IMR-90 (cell line): Measurements from ENCODE around the gene FGF3. TPM values are rescaled to one million over a fixed set of nuclear protein-coding genes. Genes with fewer than 3 reads are reported as not detected.

Experiments
- ATAC-seq: fragments of 200-7000 bp; cut with Tn5 transposase; 2 replicates; pipeline ENCODE4 v1.9.1; 2020; ENCODE audit warnings: low read depth, mild to moderate bottlenecking, moderate library complexity
- BruUV-seq: library from RNA; stranded (reverse); fragments of 400-500 nt; replicated peaks from 2 replicates; lab custom pipeline; 2021; lab: Mats Ljungman, UMichigan
- CTCF ChIA-PET: fragments of 300-600 bp; formaldehyde crosslinking; extraction: SDS; loops from one replicate; lab custom pipeline; 2021; ENCODE audit warnings: antibody characterized with exemption; lab: Yijun Ruan, JAX
- POLR2A ChIA-PET: fragments of 300-600 bp; sonication (Branson Sonifier 250); formaldehyde crosslinking; loops from one replicate; lab custom pipeline; 2022; ENCODE audit warnings: antibody characterized with exemption; ENCODE audit not compliant: unreplicated experiment; lab: Charles Lee
- DNase-seq: peaks from one replicate; pipeline ENCODE4 v3.0.0; 2013
- H2AFZ ChIP-seq: replicated peaks from 2 replicates; pipeline ENCODE3; 2013; ENCODE audit warnings: low read length, mild to moderate bottlenecking; ENCODE audit not compliant: poor library complexity
- H2AK5ac ChIP-seq: 2 replicates; pipeline ENCODE4 v1.6.1; 2013; ENCODE audit warnings: low read depth, low read length, inconsistent platforms
- H2AK9ac ChIP-seq: replicated peaks from 2 replicates; pipeline ENCODE3; 2013; ENCODE audit warnings: mild to moderate bottlenecking, low read depth, low read length, moderate library complexity; ENCODE audit not compliant: poor library complexity
- H2BK120ac ChIP-seq: 2 replicates; pipeline ENCODE4 v1.6.1; 2013; ENCODE audit warnings: low read depth, low read length, inconsistent platforms
- H2BK15ac ChIP-seq: 3 replicates; pipeline ENCODE4 v1.6.1; 2013; ENCODE audit warnings: low read depth, low read length, inconsistent platforms
- H2BK20ac ChIP-seq: 2 replicates; pipeline ENCODE4 v1.6.1; 2013; ENCODE audit warnings: low read depth, mild to moderate bottlenecking, inconsistent platforms, low read length, moderate library complexity
- H2BK5ac ChIP-seq: 2 replicates; pipeline ENCODE4 v1.6.1; 2013; ENCODE audit warnings: mild to moderate bottlenecking, low read depth, low read length, inconsistent platforms; ENCODE audit not compliant: poor library complexity, severe bottlenecking
- H3K14ac ChIP-seq: replicated peaks from 2 replicates; pipeline ENCODE4 v1.6.1; 2013; ENCODE audit warnings: low read depth, low read length, inconsistent platforms
- H3K18ac ChIP-seq: 2 replicates; pipeline ENCODE4 v1.6.1; 2013; ENCODE audit warnings: low read depth, low read length, control low read depth
- H3K23ac ChIP-seq: 2 replicates; pipeline ENCODE4 v1.6.1; 2013; ENCODE audit warnings: low read depth, low read length, inconsistent platforms
- H3K27ac ChIP-seq: 2 replicates; pipeline ENCODE4 v1.5.1; 2013; ENCODE audit warnings: mild to moderate bottlenecking, control low read depth, low read length; ENCODE audit not compliant: insufficient read depth
- H3K27me3 ChIP-seq: 2 replicates; pipeline ENCODE4 v1.6.1; 2013; ENCODE audit warnings: low read length; ENCODE audit not compliant: control insufficient read depth, insufficient read depth
- H3K36me3 ChIP-seq: 2 replicates; pipeline ENCODE4 v1.6.1; 2013; ENCODE audit warnings: low read length, mixed read lengths; ENCODE audit not compliant: control insufficient read depth, insufficient read depth
- H3K4ac ChIP-seq: 2 replicates; pipeline ENCODE4 v1.6.1; 2013; ENCODE audit warnings: low read depth, low read length, inconsistent platforms
- H3K4me1 ChIP-seq: 2 replicates; pipeline ENCODE4 v1.6.1; 2013; ENCODE audit warnings: low read length, mixed read lengths; ENCODE audit not compliant: control insufficient read depth, insufficient read depth
- H3K4me2 ChIP-seq: 2 replicates; pipeline ENCODE4 v1.6.1; 2013; ENCODE audit warnings: low read depth, mild to moderate bottlenecking, control low read depth, low read length, moderate library complexity
- H3K4me3 ChIP-seq: 2 replicates; pipeline ENCODE4 v1.5.1; 2013; ENCODE audit warnings: low read depth, mild to moderate bottlenecking, control low read depth, low read length, moderate library complexity; ENCODE audit not compliant: insufficient read depth
- H3K56ac ChIP-seq: 2 replicates; pipeline ENCODE4 v1.6.1; 2013; ENCODE audit warnings: low read length, inconsistent platforms; ENCODE audit not compliant: insufficient read depth; ENCODE audit errors: extremely low read depth
- H3K79me1 ChIP-seq, 2 experiments: 2 replicates each; pipeline ENCODE4 v1.6.1; 2013; ENCODE audit warnings: low read length in 2 of 2, inconsistent platforms in 1 of 2, low read depth in 1 of 2
- H3K9ac ChIP-seq: 2 replicates; pipeline ENCODE4 v1.6.1; 2013; ENCODE audit warnings: low read depth, low read length, control low read depth
- H3K9me1 ChIP-seq: 2 replicates; pipeline ENCODE4 v1.6.1; 2013; ENCODE audit warnings: low read length, inconsistent platforms; ENCODE audit not compliant: insufficient read depth
- H3K9me3 ChIP-seq: 2 replicates; pipeline ENCODE4 v1.6.1; 2013; ENCODE audit warnings: low read length; ENCODE audit not compliant: control insufficient read depth, insufficient read depth
- H4K20me1 ChIP-seq: 2 replicates; pipeline ENCODE4 v1.6.1; 2013; ENCODE audit warnings: low read length, inconsistent platforms; ENCODE audit not compliant: insufficient read depth
- H4K5ac ChIP-seq: 2 replicates; pipeline ENCODE4 v1.6.1; 2013; ENCODE audit warnings: mild to moderate bottlenecking, low read depth, low read length, control low read depth
- H4K8ac ChIP-seq, 2 experiments: 2 replicates each; pipeline ENCODE4 v1.6.1; 2013; ENCODE audit warnings: low read depth in 2 of 2, low read length in 2 of 2, control low read depth in 1 of 2, inconsistent platforms in 1 of 2
- H4K91ac ChIP-seq: 2 replicates; pipeline ENCODE4 v1.6.1; 2013; ENCODE audit warnings: low read depth, low read length, inconsistent platforms; ENCODE audit not compliant: insufficient read depth
- CEBPB ChIP-seq: IDR thresholded peaks from 2 replicates; pipeline ENCODE4 v1.6.1; 2012; ENCODE audit warnings: low read depth, low read length, improper control_type of control experiment
- CHD1 ChIP-seq: IDR thresholded peaks from 2 replicates; pipeline ENCODE4 v1.6.1; 2012; ENCODE audit warnings: low read depth, low read length, improper control_type of control experiment
- POLR2A ChIP-seq: IDR thresholded peaks from 2 replicates; pipeline ENCODE4 v1.6.1; 2012; ENCODE audit warnings: mild to moderate bottlenecking, low read depth, low read length
- RAD21 ChIP-seq: IDR thresholded peaks from 2 replicates; pipeline ENCODE4 v1.6.1; 2012; ENCODE audit warnings: low read length, improper control_type of control experiment
- RCOR1 ChIP-seq: IDR thresholded peaks from 2 replicates; pipeline ENCODE4 v1.6.1; 2012; ENCODE audit warnings: mild to moderate bottlenecking, low read length, improper control_type of control experiment; ENCODE audit not compliant: insufficient replicate concordance
- WGBS, 2 experiments: methylation state at CpG; one replicate each; pipeline versions ENCODE4 v1.1.5 to v1.1.7; 2013; ENCODE audit warnings: missing lambda C conversion rate in 2 of 2; ENCODE audit not compliant: insufficient read length in 1 of 2; ENCODE audit errors: extremely low coverage in 2 of 2; 5-methylcytosine and 5-hydroxymethylcytosine counted together
- dilution Hi-C: fragments of 300-500 bp; cut with HindIII; formaldehyde crosslinking; loops from one replicate; pipeline ENCODE4 v1.14.3; 2018; ENCODE audit warnings: low sequenced_read_pairs; ENCODE audit not compliant: unreplicated experiment
- in situ Hi-C: fragments of 300-500 bp; cut with MboI; formaldehyde crosslinking; loops from 3 replicates; pipeline ENCODE4 v1.14.3; 2019; ENCODE audit warnings: low sequenced_read_pairs, inconsistent platforms, mixed read lengths
- intact Hi-C: fragments of 100-400 bp; cut with micrococcal nuclease; formaldehyde crosslinking; loops from 2 replicates; pipeline ENCODE4 v1.10.0; 2022
- polyA plus RNA-seq, 3 experiments: library from polyadenylated mRNA; depleted of rRNA; stranded (reverse); fragments of >200 nt; gene quantifications; 2 replicates each; pipeline ENCODE4 v1.2.3, GENCODE V29; 2012; ENCODE audit warnings: low replicate concordance in 1 of 3
- total RNA-seq: library from RNA; depleted of rRNA; stranded (reverse); fragments of >200 nt; gene quantifications from 2 replicates; pipeline ENCODE4 v1.2.3, GENCODE V29; 2012

FGF3 gene
- total and polyA plus RNA-seq, 2 of the 4 experiments (the other 2 are of a cell fraction) = not detected

GRCh38 chr11:69866648-69867047 is 47.4 kb upstream of the FGF3 start:
- no TSS peak for BruUV-seq
- CTCF ChIA-PET = no interaction called here
- Histone ChIP-seq H2BK20ac (no peak overlapping the region), H3K4me2 (no peak overlapping the region), H2BK15ac (no peak overlapping the region), H4K91ac (no peak overlapping the region), H3K4ac (no peak overlapping the region), H3K18ac (no peak overlapping the region), H4K20me1 (no peaks in the 10 kb centered on the region), H4K8ac (no peak overlapping the region), H3K79me1 (no peaks in the 10 kb centered on the region), H3K9ac (no peak overlapping the region), H3K9me1 (peaks cover 4% of the 10 kb centered on the region; the same call in 1 of the 2 replicates), H3K14ac (no peak overlapping the region), H3K56ac (no peak overlapping the region), H2BK120ac (no peak overlapping the region), H3K27me3 (peaks cover 55% of the 10 kb centered on the region), H3K4me1 (peaks cover 2% of the 10 kb centered on the region; the same call in 1 of the 2 replicates), H2AK5ac (no peak overlapping the region), H3K36me3 (no peaks in the 10 kb centered on the region), H3K9me3 (no peaks in the 10 kb centered on the region), H4K5ac (no peak overlapping the region), H2AFZ (peak overlapping the region; percentile 28), H2AK9ac (peak overlapping the region; percentile 66), H3K27ac (no peak overlapping the region), H3K4me3 (no peak overlapping the region), H2BK5ac (no peak overlapping the region), H3K23ac (no peak overlapping the region)
- no peak for TF ChIP-seq CHD1
- TF ChIP-seq POLR2A = no peak
- TF ChIP-seq RCOR1 = no peak
- no peak for TF ChIP-seq RAD21
- TF ChIP-seq CEBPB = no peak
- no peak for DNase-seq
- ATAC-seq = no peak
- dilution Hi-C loops (no loop called here), intact Hi-C loops (no loop called here), in situ Hi-C loops (no loop called here)
- POLR2A ChIA-PET = no interaction called here
- no CpG with 5 or more reads among the region's 3 CpGs for WGBS, 2 experiments
